K562 (cell line): ENCODE measurements around the gene DENND1A. TPM values are rescaled to one million over a fixed set of nuclear protein-coding genes. Genes with fewer than 3 reads are reported as not detected.

Experiments
- ATAC-seq: fragments of 200-7000 bp; cut with Tn5 transposase; 3 replicates; pipeline ENCODE4 v1.9.1; 2020; ENCODE audit warnings: moderate library complexity
- BruUV-seq: library from RNA; stranded (reverse); fragments of 400-500 nt; replicated peaks from 2 replicates; lab custom pipeline; 2021; lab: Mats Ljungman, UMichigan
- CTCF ChIA-PET: fragments of 300-600 bp; formaldehyde crosslinking; extraction: SDS; loops from one replicate; lab custom pipeline; 2021; ENCODE audit warnings: low intra/inter-chr PET ratio; lab: Yijun Ruan, JAX
- POLR2A ChIA-PET: fragments of 300-600, 350-650 bp; sonication (Branson Sonifier 250); formaldehyde crosslinking; extraction: SDS; loops from one replicate; lab custom pipeline; 2021; ENCODE audit warnings: antibody characterized with exemption, inconsistent platforms; lab: Yijun Ruan, JAX
- DNase-seq, 4 experiments: peaks; one replicate each; pipeline versions ENCODE4 v3.0.0 to v3.0.0-alpha.2; 2011 to 2018; ENCODE audit warnings: low spot score in 3 of 4, mixed read lengths in 3 of 4; ENCODE audit errors: extremely low read depth in 1 of 4
- FAIRE-seq: peaks from 2 replicates; lab custom pipeline; 2011; peaks lifted over from hg19 to GRCh38; lab: Jason Lieb, UNC
- H2AFZ ChIP-seq: 2 replicates; pipeline ENCODE4 v1.6.0; 2011; ENCODE audit warnings: low read depth, low read length, control low read depth, inconsistent platforms
- H3K27ac ChIP-seq: fragments of 200-600 bp; 3 replicates; pipeline ENCODE4 v1.8.0; 2011; ENCODE audit warnings: low read depth, mild to moderate bottlenecking, control low read depth, inconsistent platforms, low read length, moderate library complexity, mixed read lengths; ENCODE audit errors: extremely low read depth
- H3K27me3 ChIP-seq, 2 experiments: fragments of 300-600 bp in 1 of 2; 2 replicates in 1 of 2; 3 replicates in 1 of 2; pipeline versions ENCODE4 v1.6.0 to v1.8.0; 2011; ENCODE audit warnings: inconsistent platforms in 2 of 2, low read length in 2 of 2, mild to moderate bottlenecking in 1 of 2, mixed read lengths in 1 of 2, moderate library complexity in 1 of 2; ENCODE audit not compliant: control insufficient read depth in 2 of 2, insufficient read depth in 2 of 2
- H3K36me3 ChIP-seq: fragments of 300-600 bp; 3 replicates; pipeline ENCODE4 v1.8.0; 2011; ENCODE audit warnings: mild to moderate bottlenecking, low read length, inconsistent platforms; ENCODE audit not compliant: control insufficient read depth, insufficient read depth
- H3K4me1 ChIP-seq, 2 experiments: fragments of 200-600 bp in 1 of 2; replicated peaks in 1 of 2; 2 replicates in 1 of 2; 3 replicates in 1 of 2; pipeline versions ENCODE4 v1.5.1 to v1.8.0; 2011; ENCODE audit warnings: inconsistent platforms in 2 of 2, low read length in 2 of 2, mild to moderate bottlenecking in 1 of 2, mixed read lengths in 1 of 2, moderate library complexity in 1 of 2; ENCODE audit not compliant: control insufficient read depth in 2 of 2, insufficient read depth in 2 of 2
- H3K4me2 ChIP-seq: 2 replicates; pipeline ENCODE4 v1.6.1; 2011; ENCODE audit warnings: low read length, control low read depth, inconsistent platforms, mixed read lengths; ENCODE audit not compliant: insufficient read depth
- H3K4me3 ChIP-seq: fragments of 200-600 bp; sonication (generic), shearing (Covaris generic); 2 replicates; pipeline ENCODE4 v1.5.1; 2016; ENCODE audit warnings: control low read depth, inconsistent platforms
- H3K79me2 ChIP-seq: fragments of 200-600 bp; 3 replicates; pipeline ENCODE4 v1.8.0; 2011; ENCODE audit warnings: low read length, inconsistent platforms; ENCODE audit not compliant: control insufficient read depth, insufficient read depth
- H3K9ac ChIP-seq, 2 experiments: 2 replicates each; pipeline versions ENCODE4 v1.6.0 to v1.6.1; 2011; ENCODE audit warnings: low read depth in 2 of 2, low read length in 2 of 2, control low read depth in 1 of 2, inconsistent platforms in 1 of 2, mild to moderate bottlenecking in 1 of 2, mixed read lengths in 1 of 2; ENCODE audit not compliant: insufficient read depth in 1 of 2
- H3K9me1 ChIP-seq: one replicate; pipeline ENCODE4 v1.6.0; 2011; ENCODE audit warnings: inconsistent platforms, mild to moderate bottlenecking, low read length, moderate library complexity; ENCODE audit not compliant: control insufficient read depth, insufficient read depth
- H3K9me3 ChIP-seq: replicated peaks from 2 replicates; pipeline ENCODE4 v1.5.1; 2011; ENCODE audit warnings: low read depth, low read length, inconsistent platforms; ENCODE audit not compliant: control insufficient read depth, insufficient read depth
- H4K20me1 ChIP-seq: replicated peaks from 2 replicates; pipeline ENCODE4 v1.6.1; 2011; ENCODE audit warnings: low read length, inconsistent platforms, mixed read lengths; ENCODE audit not compliant: control insufficient read depth, insufficient read depth
- CREB5 ChIP-seq: fragments of 250-450 bp; sonication (Bioruptor Pico); IDR thresholded peaks from 2 replicates; pipeline ENCODE4 v1.5.0; 2020; ENCODE audit warnings: mild to moderate bottlenecking
- CTCF ChIP-seq, 3 experiments: IDR thresholded peaks in 2 of 3; conservative IDR thresholded peaks in 1 of 3; 2 replicates each; pipeline ENCODE4 v1.5.1; 2011 to 2012; ENCODE audit warnings: low read length in 3 of 3, mild to moderate bottlenecking in 3 of 3, control low read depth in 2 of 3, improper control_type of control experiment in 1 of 3, inconsistent platforms in 1 of 3, low read depth in 1 of 3, mixed read lengths in 1 of 3, moderate library complexity in 1 of 3; ENCODE audit not compliant: insufficient read depth in 2 of 3
- DMBX1 ChIP-seq: fragments of 250-450 bp; sonication (Bioruptor Pico); IDR thresholded peaks from 2 replicates; pipeline ENCODE4 v1.8.0; 2022; ENCODE audit warnings: inconsistent platforms, mild to moderate bottlenecking, moderate library complexity, borderline replicate concordance
- IRF1 ChIP-seq: sonication (generic); formaldehyde crosslinking; IDR thresholded peaks from 2 replicates; pipeline ENCODE4 v1.8.0; 2022; ENCODE audit warnings: missing genetic modification reagents, mild to moderate bottlenecking, borderline replicate concordance
- KAT7 ChIP-seq: sonication (generic); formaldehyde crosslinking; IDR thresholded peaks from 2 replicates; pipeline ENCODE4 v1.8.0; 2022; ENCODE audit warnings: missing genetic modification reagents, mild to moderate bottlenecking, borderline replicate concordance
- SMARCA4 ChIP-seq: fragments of 450-650 bp; IDR thresholded peaks from 2 replicates; pipeline ENCODE4 v1.6.1; 2016
- SMC3 ChIP-seq: conservative IDR thresholded peaks from 2 replicates; pipeline ENCODE4 v1.6.1; 2011; ENCODE audit warnings: low read depth, low read length, improper control_type of control experiment; ENCODE audit not compliant: insufficient read depth
- TOE1 ChIP-seq, 2 experiments: fragments of 450-650 bp in 1 of 2; sonication (generic) in 1 of 2; formaldehyde crosslinking in 1 of 2; IDR thresholded peaks; 2 replicates each; pipeline versions ENCODE4 v1.7.1 to v1.8.0; 2016 to 2022; ENCODE audit warnings: borderline replicate concordance in 2 of 2, mild to moderate bottlenecking in 2 of 2, antibody characterized with exemption in 1 of 2, inconsistent platforms in 1 of 2, low read depth in 1 of 2, missing genetic modification reagents in 1 of 2, moderate library complexity in 1 of 2
- ZBTB5 ChIP-seq: fragments of 450-650 bp; IDR thresholded peaks from 2 replicates; pipeline ENCODE4 v1.6.1; 2017; ENCODE audit warnings: antibody characterized with exemption
- ZBTB7A ChIP-seq: IDR thresholded peaks from 2 replicates; pipeline ENCODE4 v1.6.1; 2011; ENCODE audit warnings: low read depth, mild to moderate bottlenecking, low read length, moderate library complexity, borderline replicate concordance; ENCODE audit not compliant: control insufficient read depth
- ZBTB8A ChIP-seq: fragments of 450-650 bp; IDR thresholded peaks from 2 replicates; pipeline ENCODE4 v1.6.1; 2018; ENCODE audit warnings: mild to moderate bottlenecking, moderate library complexity; ENCODE audit not compliant: partially characterized antibody
- ZFP1 ChIP-seq: fragments of 450-650 bp; formaldehyde crosslinking; IDR thresholded peaks from 2 replicates; pipeline ENCODE4 v1.4.0; 2020; ENCODE audit warnings: mild to moderate bottlenecking, mixed read lengths
- WGBS: fragments of 100-300 bp; shearing (Covaris generic); methylation state at CpG from one replicate; pipeline ENCODE4 v1.1.6; 2016; ENCODE audit warnings: low coverage, mixed read lengths; ENCODE audit not compliant: insufficient coverage; ENCODE audit errors: missing lambda C conversion rate; 5-methylcytosine and 5-hydroxymethylcytosine counted together
- in situ Hi-C: fragments of 300-500 bp; cut with MboI; formaldehyde crosslinking; loops from 4 replicates; pipeline ENCODE4 v1.15.0; 2018; ENCODE audit warnings: inconsistent platforms, mixed read lengths
- intact Hi-C: fragments of 100-400 bp; cut with micrococcal nuclease; formaldehyde crosslinking; loops from 2 replicates; pipeline ENCODE4 v1.14.2; 2022
- polyA plus RNA-seq, 8 experiments: library from polyadenylated mRNA; depleted of rRNA in 4 of 8; stranded (reverse) in 5 of 8; unstranded in 3 of 8; fragments of >200 nt; fragmentation: Nextera tagmentation in 2 of 8; fragmentation: Illumina TruSeq in 1 of 8; extraction: Ambion mirVana in 2 of 8; extraction: Trizol in 1 of 8; gene quantifications; 2 replicates each; pipeline versions ENCODE4 v1.2.1 to v1.2.3, GENCODE V29; 2011 to 2014; ENCODE audit warnings: inconsistent platforms in 1 of 8, missing spikeins in 1 of 8
- total RNA-seq, 7 experiments: library from RNA; depleted of rRNA in 6 of 7; stranded (reverse); fragments of >200 nt in 6 of 7; fragmentation: Illumina TruSeq in 2 of 7; extraction: Trizol in 2 of 7; gene quantifications; 2 replicates each; pipeline versions ENCODE4 v1.2.1 to v1.2.3, GENCODE V29; 2011 to 2021; ENCODE audit warnings: low replicate concordance in 1 of 7

The DENND1A gene
- total and polyA plus RNA-seq, 9 of the 15 experiments (the other 6 are each of a cell fraction or from before 2014, with no cell fraction given), result 7.6 to 29.5 (median 15.7) TPM

GRCh38 chr9:123727332-123727731 is 202.6 kb downstream of the DENND1A start (continued):
- no peak for TF ChIP-seq CTCF (IDR thresholded peaks at IDR 0.05 in 2 of 3, conservative IDR thresholded peaks at IDR 0.05 in 1 of 3; ENCODE audit: insufficient read depth in 2 of 3, low read depth in 1 of 3, low read length in 3 of 3)

- DNase-seq (no peak), ATAC-seq (no peak), FAIRE-seq (no peak)
- CTCF ChIA-PET, result no interaction called here
- Histone ChIP-seq H3K9me1 (no peaks in the 10 kb centered on the region), H2AFZ (no peak overlapping the region), H3K27ac (no peak overlapping the region), H3K79me2 (no peaks in the 10 kb centered on the region; the same call in 2 of the 3 replicates), H3K9me3 (peaks cover 8% of the 10 kb centered on the region; the same call in 1 of the 2 replicates), H3K4me3 (no peak overlapping the region), H3K9ac (no peak overlapping the region), H3K36me3 (no peaks in the 10 kb centered on the region), H4K20me1 (no peaks in the 10 kb centered on the region), H3K27me3 (no peaks in the 10 kb centered on the region), H3K4me2 (no peak overlapping the region), H3K4me1 (no peaks in the 10 kb centered on the region)
- 89% methylated on average over 7 of the region's 8 CpGs for WGBS
- no TSS peak for BruUV-seq
- intact Hi-C loops, result no loop called here
- in situ Hi-C loops, result no loop called here
- POLR2A ChIA-PET, result interaction anchor here (0.7 kb wide), 2 partner anchors 9 to 168 kb away, joined by 3 read pairs; no protein-coding TSS in a partner anchor
- TF ChIP-seq KAT7 (CRISPR knock-in tag) (no peak), SMARCA4 (no peak), DMBX1 (CRISPR knock-in tag) (no peak), IRF1 (CRISPR knock-in tag) (no peak), SMC3 (no peak), ZBTB5 (no peak), ZBTB7A (no peak), CREB5 (CRISPR knock-in tag) (no peak), ZBTB8A (no peak), TOE1 (IDR thresholded peaks at IDR 0.05; ENCODE audit: borderline replicate concordance) (no peak), TOE1 (CRISPR knock-in tag; IDR thresholded peaks at IDR 0.05; ENCODE audit: borderline replicate concordance, low read depth) (no peak), ZFP1 (CRISPR knock-in tag) (no peak)
Measured at GRCh38 chr9:123725389-123725788, 204.5 kb downstream of the DENND1A start.
